ENCODE data around the gene FBXW11. TPM values are rescaled to one million over a fixed set of nuclear protein-coding genes. Genes with fewer than 3 reads are reported as not detected.

FBXW11 gene
- total and polyA plus RNA-seq, 9 donors: 20.5 to 73.4 (median 53.0) TPM

DNA sequence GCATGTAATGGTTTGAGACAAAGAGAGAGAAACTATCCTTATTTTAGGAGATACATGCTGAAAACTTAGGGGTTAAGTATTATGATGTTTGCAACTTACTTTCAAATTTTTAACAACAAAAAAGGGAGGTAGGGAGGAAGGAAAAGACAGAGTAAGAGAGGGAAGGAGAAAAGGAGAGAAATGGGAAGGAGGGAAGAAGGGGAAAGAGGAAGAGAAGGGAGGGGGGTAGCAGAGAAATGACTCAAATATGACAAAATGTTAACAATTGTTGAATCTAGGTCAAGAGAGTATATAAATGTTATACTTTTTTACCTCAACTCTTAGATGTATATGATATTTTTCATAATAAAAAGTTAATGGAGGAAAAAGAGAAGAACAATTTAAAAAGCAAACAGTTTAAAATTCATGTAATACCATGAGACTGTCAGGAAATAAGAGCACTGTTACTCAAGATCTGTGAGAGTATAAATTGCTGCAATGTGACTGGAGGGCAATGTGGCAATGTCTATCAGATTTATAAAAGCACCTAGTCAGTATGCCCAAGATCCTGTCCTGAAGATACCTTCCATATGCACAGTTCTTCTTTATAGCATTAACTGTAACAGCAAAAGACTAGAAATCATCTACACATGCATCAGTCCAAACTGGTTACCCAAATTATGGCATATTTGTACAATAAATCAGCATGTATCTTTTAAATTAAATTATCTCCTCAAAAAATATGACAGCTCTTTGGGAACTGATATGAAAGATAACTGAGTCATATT, 16.3 kb downstream of the FBXW11 start:
- TF ChIP-seq EP300 (IDR thresholded peaks at IDR 0.05): no peak
- no peak overlapping the region for H3K27ac ChIP-seq
- intact Hi-C loops (cut with DNase I): no loop called here
- peaks cover 5% of the 10 kb centered on the region for H3K4me1 ChIP-seq (ENCODE audit: insufficient read depth)
- H3K9me3 ChIP-seq: no peaks in the 10 kb centered on the region
- H3K4me3 ChIP-seq: no peak overlapping the region
- H3K27me3 ChIP-seq: no peaks in the 10 kb centered on the region
- DNase-seq: no peak
- H3K36me3 ChIP-seq: no peaks in the 10 kb centered on the region

DNA sequence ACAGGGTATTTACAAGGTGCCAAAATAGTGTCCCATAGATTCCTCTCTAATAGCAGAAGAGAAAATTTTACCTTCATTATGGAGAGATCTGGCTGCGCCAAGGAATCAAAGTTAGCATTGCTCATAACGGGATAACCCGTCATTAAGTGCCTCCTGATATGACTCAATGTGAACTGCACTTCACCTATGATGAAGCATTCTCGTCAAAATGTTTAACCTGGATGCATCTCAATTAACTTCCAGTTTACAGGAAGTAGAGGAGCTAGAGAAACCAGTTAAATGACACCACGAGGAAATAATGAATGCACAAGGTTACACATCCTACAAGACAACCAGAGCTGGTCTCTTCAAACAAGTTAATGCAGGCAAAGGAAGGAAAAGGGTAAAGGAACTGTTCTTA, 17.2 kb downstream of the FBXW11 start:
- no peak overlapping the region for H3K27ac ChIP-seq
- H3K4me3 ChIP-seq: no peak overlapping the region
- intact Hi-C loops (cut with DNase I): no loop called here
- H3K9me3 ChIP-seq: no peaks in the 10 kb centered on the region
- H3K4me1 ChIP-seq (ENCODE audit: insufficient read depth): peaks cover 5% of the 10 kb centered on the region
- DNase-seq: no peak
- H3K36me3 ChIP-seq: no peaks in the 10 kb centered on the region
- no peaks in the 10 kb centered on the region for H3K27me3 ChIP-seq
- TF ChIP-seq POLR2A (IDR thresholded peaks at IDR 0.05) (no peak), EP300 (IDR thresholded peaks at IDR 0.05) (no peak)
- TF ChIP-seq, protein P1, sequence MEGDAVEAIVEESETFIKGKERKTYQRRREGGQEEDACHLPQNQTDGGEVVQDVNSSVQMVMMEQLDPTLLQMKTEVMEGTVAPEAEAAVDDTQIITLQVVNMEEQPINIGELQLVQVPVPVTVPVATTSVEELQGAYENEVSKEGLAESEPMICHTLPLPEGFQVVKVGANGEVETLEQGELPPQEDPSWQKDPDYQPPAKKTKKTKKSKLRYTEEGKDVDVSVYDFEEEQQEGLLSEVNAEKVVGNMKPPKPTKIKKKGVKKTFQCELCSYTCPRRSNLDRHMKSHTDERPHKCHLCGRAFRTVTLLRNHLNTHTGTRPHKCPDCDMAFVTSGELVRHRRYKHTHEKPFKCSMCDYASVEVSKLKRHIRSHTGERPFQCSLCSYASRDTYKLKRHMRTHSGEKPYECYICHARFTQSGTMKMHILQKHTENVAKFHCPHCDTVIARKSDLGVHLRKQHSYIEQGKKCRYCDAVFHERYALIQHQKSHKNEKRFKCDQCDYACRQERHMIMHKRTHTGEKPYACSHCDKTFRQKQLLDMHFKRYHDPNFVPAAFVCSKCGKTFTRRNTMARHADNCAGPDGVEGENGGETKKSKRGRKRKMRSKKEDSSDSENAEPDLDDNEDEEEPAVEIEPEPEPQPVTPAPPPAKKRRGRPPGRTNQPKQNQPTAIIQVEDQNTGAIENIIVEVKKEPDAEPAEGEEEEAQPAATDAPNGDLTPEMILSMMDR (IDR thresholded peaks at IDR 0.05): no peak
- 84 to 88% (median 85%) methylated on average over 5 of the region's 5 CpGs for WGBS, 3 donors

DNA sequence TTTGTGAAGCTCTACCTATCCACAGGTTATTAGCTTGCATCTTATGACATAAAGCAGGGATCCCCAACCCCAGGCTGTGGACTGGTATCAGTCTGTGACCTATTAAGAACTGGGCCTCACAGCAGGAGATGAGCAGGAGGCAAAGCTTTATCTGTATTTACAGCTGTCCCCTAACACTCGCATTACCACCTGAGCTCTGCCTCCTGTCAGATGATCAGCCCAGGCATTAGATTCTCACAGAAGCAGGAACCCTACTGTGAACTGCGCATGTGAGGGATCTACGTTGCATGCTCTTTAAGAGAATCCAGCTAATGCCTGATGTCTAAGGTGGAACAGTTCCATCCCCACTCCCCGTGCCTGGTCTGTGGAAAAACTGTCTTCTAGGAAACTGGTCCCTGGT, 19.7 kb downstream of the FBXW11 start:
- no peaks in the 10 kb centered on the region for H3K9me3 ChIP-seq
- intact Hi-C loops (cut with DNase I): no loop called here
- no peak for DNase-seq
- no peak overlapping the region for H3K4me3 ChIP-seq
- H3K36me3 ChIP-seq: no peaks in the 10 kb centered on the region
- H3K27me3 ChIP-seq: no peaks in the 10 kb centered on the region
- peaks cover 7% of the 10 kb centered on the region for H3K4me1 ChIP-seq (ENCODE audit: insufficient read depth)
- TF ChIP-seq POLR2A (IDR thresholded peaks at IDR 0.05) (no peak), EP300 (IDR thresholded peaks at IDR 0.05) (no peak)
- TF ChIP-seq, protein P1 (IDR thresholded peaks at IDR 0.05): no peak
- WGBS, 3 donors: 88 to 93% (median 89%) methylated on average over 4 of the region's 4 CpGs
- no peak overlapping the region for H3K27ac ChIP-seq

DNA sequence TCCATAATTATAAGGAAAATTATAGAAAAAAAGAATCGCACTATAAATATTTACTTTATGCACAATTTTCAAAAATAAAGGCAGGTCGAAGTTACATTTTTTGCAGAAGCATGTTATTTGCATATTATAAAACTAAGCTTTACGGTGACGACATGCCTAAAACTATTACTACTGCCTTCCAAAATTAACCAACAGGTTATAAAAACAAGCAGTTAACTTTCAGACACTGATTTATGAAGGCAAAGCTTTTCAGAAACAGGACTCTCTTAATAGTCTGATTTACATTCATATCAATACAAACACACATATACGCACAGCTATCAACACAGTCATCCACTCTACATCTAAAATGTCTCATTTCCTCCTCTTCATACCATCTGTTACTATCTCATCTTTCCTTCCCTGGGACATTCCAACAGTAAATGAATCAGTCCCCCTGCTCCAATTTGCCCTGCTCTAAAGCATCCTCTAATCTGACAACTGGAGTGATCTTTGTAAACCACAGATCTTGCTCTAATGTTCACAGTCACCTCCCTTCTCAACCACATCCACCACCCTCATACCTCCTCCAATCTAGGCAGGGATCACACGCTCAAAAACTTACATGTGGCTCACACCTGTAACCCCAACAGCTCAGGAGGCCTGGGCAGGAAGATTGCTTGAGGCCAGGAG, 21.6 kb downstream of the FBXW11 start:
- Histone ChIP-seq H3K4me1 (ENCODE audit: insufficient read depth) (peaks cover 7% of the 10 kb centered on the region), H3K27ac (no peak overlapping the region), H3K4me3 (no peak overlapping the region), H3K27me3 (no peaks in the 10 kb centered on the region), H3K9me3 (no peaks in the 10 kb centered on the region), H3K36me3 (no peaks in the 10 kb centered on the region)
- no peak for DNase-seq
- no peak for TF ChIP-seq EP300 (IDR thresholded peaks at IDR 0.05)
- TF ChIP-seq, protein P1 (IDR thresholded peaks at IDR 0.05): no peak
- TF ChIP-seq POLR2A (IDR thresholded peaks at IDR 0.05): no peak
- intact Hi-C loops (cut with DNase I): no loop called here
- 79 to 84% (median 82%) methylated on average over 6 of the region's 6 CpGs for WGBS, 3 donors

DNA sequence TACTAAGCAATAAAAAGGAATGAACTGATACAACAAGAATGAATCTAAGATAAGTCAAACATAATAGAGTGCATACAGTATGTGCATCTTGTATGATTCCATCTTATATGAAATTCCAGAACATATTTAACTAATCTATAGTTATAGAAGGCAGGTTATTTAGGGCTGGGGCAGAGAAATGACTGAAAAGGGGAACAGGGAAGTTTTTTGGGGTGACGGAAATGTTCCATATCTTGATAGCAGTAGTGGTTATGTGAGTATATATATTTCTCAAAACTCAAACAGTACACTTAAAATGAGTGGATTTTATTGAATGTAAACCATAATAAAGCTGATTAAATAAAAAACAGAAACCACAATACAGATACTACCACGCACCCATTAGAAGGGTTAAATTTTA, 24.6 kb downstream of the FBXW11 start:
- DNase-seq: no peak
- no peak overlapping the region for H3K27ac ChIP-seq
- TF ChIP-seq, protein P1 (IDR thresholded peaks at IDR 0.05): no peak
- TF ChIP-seq POLR2A (IDR thresholded peaks at IDR 0.05) (no peak), EP300 (IDR thresholded peaks at IDR 0.05) (no peak)
- no peaks in the 10 kb centered on the region for H3K9me3 ChIP-seq
- peaks cover 7% of the 10 kb centered on the region for H3K4me1 ChIP-seq (ENCODE audit: insufficient read depth)
- no peaks in the 10 kb centered on the region for H3K27me3 ChIP-seq
- H3K4me3 ChIP-seq: no peak overlapping the region
- intact Hi-C loops (cut with DNase I): no loop called here
- no peaks in the 10 kb centered on the region for H3K36me3 ChIP-seq
- 95 to 98% (median 97%) methylated on average over 2 of the region's 2 CpGs for WGBS, 3 donors
